CD4-positive, alpha-beta T cell treated with Interleukin-12 subunit alpha and Interleukin-12 subunit beta, for 1 hour (primary cell): ENCODE results near the gene COLEC12.

Source experiments
- DNase-seq: peaks from one replicate; pipeline ENCODE4 v3.0.0-alpha.2; 2020

COLEC12 gene

GRCh38 chr18:267380-267687 is 233.2 kb downstream of the COLEC12 start:
- no peak for DNase-seq
